Suppressor macrophage (primary cell): Measurements from ENCODE around the gene HMGXB4.
A peak's percentile ranks its signal among the peaks of the same experiment; 100 is the strongest.

Experiments
- DNase-seq, 4 experiments: peaks; one replicate each; pipeline ENCODE4 v3.0.0-alpha.2; 2020 to 2022

Gene HMGXB4

GRCh38 chr22:35311551-35311999 lies 54.3 kb downstream of the HMGXB4 start:
- no peak for DNase-seq

- DNase-seq: peak; percentile 45 to 73 (median 60)
Observed at GRCh38 chr22:35312198-35313059, 55.1 kb downstream of the HMGXB4 start.

GRCh38 chr22:35313311-35314121 lies 56.2 kb downstream of the HMGXB4 start:
- peak in 1 of 4 experiments; percentile 46 for DNase-seq

GRCh38 chr22:35314161-35314942 lies 57.1 kb downstream of the HMGXB4 start:
- DNase-seq: no peak

GRCh38 chr22:35315141-35315854 lies 58.0 kb downstream of the HMGXB4 start:
- no peak for DNase-seq

GRCh38 chr22:35315855-35316745 lies 58.8 kb downstream of the HMGXB4 start:
- no peak for DNase-seq

- DNase-seq: no peak
Observed at GRCh38 chr22:35316751-35317150, 59.5 kb downstream of the HMGXB4 start.

- DNase-seq: no peak
Observed at GRCh38 chr22:35317680-35318290, 60.5 kb downstream of the HMGXB4 start.

- no peak for DNase-seq
Observed at GRCh38 chr22:35318346-35319215, 61.3 kb downstream of the HMGXB4 start.

GRCh38 chr22:35319244-35319985 lies 62.1 kb downstream of the HMGXB4 start:
- DNase-seq: no peak

- no peak for DNase-seq
Observed at GRCh38 chr22:35322126-35322525, 64.8 kb downstream of the HMGXB4 start.

GRCh38 chr22:35322893-35323292 lies 65.6 kb downstream of the HMGXB4 start:
- DNase-seq: no peak

- DNase-seq: no peak
Observed at GRCh38 chr22:35323305-35323704, 66.0 kb downstream of the HMGXB4 start.

GRCh38 chr22:35324067-35324466 lies 66.8 kb downstream of the HMGXB4 start:
- no peak for DNase-seq

GRCh38 chr22:35324762-35325161 lies 67.5 kb downstream of the HMGXB4 start:
- no peak for DNase-seq

GRCh38 chr22:35325209-35325608 lies 67.9 kb downstream of the HMGXB4 start:
- DNase-seq: no peak

- DNase-seq: no peak
Observed at GRCh38 chr22:35326854-35327562, 69.7 kb downstream of the HMGXB4 start.
